G401 (cell line): Measurements from ENCODE around the gene RBM47. TPM values are rescaled to one million over a fixed set of nuclear protein-coding genes. Genes with fewer than 3 reads are reported as not detected.

Experiments used
- total RNA-seq: library from RNA; depleted of rRNA; stranded (reverse); fragments of >200 nt; shearing (Covaris generic); gene quantifications from 2 replicates; pipeline ENCODE4 v1.2.3, GENCODE V29; 2014; rRNA removed

The RBM47 gene
- total RNA-seq, 1 experiment from 2014 or later, result 49.7 TPM

Other genes starting within 250 kb of the RBM47 start
- gene NSUN7, start 120.1 kb upstream of the RBM47 start, total RNA-seq, result not detected in 2 replicates